Endothelial cell of umbilical vein (primary cell): ENCODE measurements around the gene KCNMA1.

ENCODE experiments used
- CTCF ChIP-seq, 2 donors: IDR thresholded peaks; 1 replicate in 1 of 2; 2 replicates in 1 of 2; pipeline ENCODE4 v1.5.1; 2011; ENCODE audit warnings: low read length in 2 of 2, mild to moderate bottlenecking in 2 of 2, moderate library complexity in 2 of 2, control low read depth in 1 of 2, inconsistent platforms in 1 of 2, low read depth in 1 of 2; ENCODE audit not compliant: insufficient read depth in 1 of 2; ENCODE audit errors: extremely low read depth in 1 of 2
- EZH2 ChIP-seq: IDR thresholded peaks from 2 replicates; pipeline ENCODE4 v1.6.1; 2012; ENCODE audit warnings: borderline replicate concordance, low read depth, mild to moderate bottlenecking, moderate library complexity, low read length, inconsistent platforms; ENCODE audit not compliant: severe bottlenecking
- FOS ChIP-seq: IDR thresholded peaks from 2 replicates; pipeline ENCODE4 v1.6.1; 2011; ENCODE audit warnings: mild to moderate bottlenecking, low read length, moderate library complexity, borderline replicate concordance; ENCODE audit not compliant: insufficient read depth
- GATA2 ChIP-seq: IDR thresholded peaks from 2 replicates; pipeline ENCODE4 v1.7.0; 2011; ENCODE audit warnings: low read depth, mild to moderate bottlenecking, moderate library complexity, mixed read lengths, low read length; ENCODE audit not compliant: insufficient read length, insufficient read depth
- JUN ChIP-seq: IDR thresholded peaks from 2 replicates; pipeline ENCODE4 v1.6.1; 2011; ENCODE audit warnings: borderline replicate concordance, low read depth; ENCODE audit not compliant: insufficient read length, insufficient read depth
- MAX ChIP-seq: IDR thresholded peaks from 2 replicates; pipeline ENCODE4 v1.6.1; 2011; ENCODE audit not compliant: insufficient read depth, insufficient read length
- MYC ChIP-seq: IDR thresholded peaks from one replicate; pipeline ENCODE4 v1.6.1; 2011; ENCODE audit warnings: mild to moderate bottlenecking, low read depth, low read length
- POLR2A ChIP-seq: IDR thresholded peaks from 2 replicates; pipeline ENCODE4 v1.6.1; 2012; ENCODE audit warnings: low read depth, mild to moderate bottlenecking, control low read depth, low read length
- POLR2AphosphoS5 ChIP-seq: IDR thresholded peaks from 2 replicates; pipeline ENCODE4 v1.6.1; 2012; ENCODE audit warnings: low read depth, mild to moderate bottlenecking, control low read depth, low read length, moderate library complexity; ENCODE audit not compliant: insufficient read depth

GRCh38 chr10:77347052-77347451, 290.6 kb downstream of the KCNMA1 start:
- no peak for TF ChIP-seq MYC
- TF ChIP-seq EZH2: no peak
- no peak for TF ChIP-seq POLR2A
- TF ChIP-seq MAX: no peak
- TF ChIP-seq CTCF (IDR thresholded peaks at IDR 0.05; ENCODE audit: extremely low read depth in 1 of 2, insufficient read depth in 1 of 2, low read depth in 1 of 2, low read length in 2 of 2): no peak
- TF ChIP-seq FOS: no peak
- TF ChIP-seq JUN: no peak
- no peak for TF ChIP-seq POLR2AphosphoS5
- no peak for TF ChIP-seq GATA2
